ENCODE data around the gene GALNT9.
"Not testable (repeated sequence)": the region's sequence is repeated elsewhere in the genome, so short reads cannot be mapped to it uniquely, and the experiment has no call there.

Gene GALNT9

DNA sequence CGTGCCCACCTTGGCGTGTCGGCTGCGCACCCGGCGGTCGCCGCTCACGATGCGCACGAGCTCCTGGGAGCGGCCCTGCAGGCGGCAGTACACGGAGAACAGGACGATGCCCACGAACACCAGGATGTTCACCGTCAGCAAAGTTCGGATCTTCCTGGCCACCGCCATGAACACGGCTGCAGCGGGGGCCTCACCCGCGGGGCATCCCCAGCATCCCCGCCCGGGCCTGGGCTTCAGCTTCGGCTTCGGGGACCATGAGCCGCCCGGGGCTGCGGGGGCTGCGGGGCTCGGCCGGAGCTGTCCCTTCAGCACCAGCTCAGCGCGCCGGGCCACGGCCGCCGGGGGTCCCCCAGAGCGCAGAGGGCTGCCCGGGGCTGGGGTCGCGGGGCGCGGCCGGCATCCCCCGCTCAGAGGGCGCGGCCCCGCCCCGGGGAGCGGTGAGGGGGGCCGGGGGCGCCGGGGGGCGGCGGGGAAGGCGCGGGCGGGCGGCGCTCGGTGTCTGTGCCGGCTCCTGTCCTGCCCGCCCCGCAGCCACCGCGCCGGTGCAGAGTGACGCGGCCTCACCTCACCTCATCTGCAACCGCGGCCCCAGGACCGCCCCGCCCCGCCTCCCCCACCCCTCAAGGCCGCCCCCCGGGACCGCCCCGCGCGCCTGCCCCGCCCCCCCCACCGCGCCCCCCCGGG is at the start of gene GALNT9:
TSS of gene GALNT9 (minus strand) at position 554 of the 684 bp plus-strand sequence. CDS start at position 168, 386 bp downstream.
- DNase-seq (ENCODE audit: low read depth, low spot score): peak; percentile 20

DNA sequence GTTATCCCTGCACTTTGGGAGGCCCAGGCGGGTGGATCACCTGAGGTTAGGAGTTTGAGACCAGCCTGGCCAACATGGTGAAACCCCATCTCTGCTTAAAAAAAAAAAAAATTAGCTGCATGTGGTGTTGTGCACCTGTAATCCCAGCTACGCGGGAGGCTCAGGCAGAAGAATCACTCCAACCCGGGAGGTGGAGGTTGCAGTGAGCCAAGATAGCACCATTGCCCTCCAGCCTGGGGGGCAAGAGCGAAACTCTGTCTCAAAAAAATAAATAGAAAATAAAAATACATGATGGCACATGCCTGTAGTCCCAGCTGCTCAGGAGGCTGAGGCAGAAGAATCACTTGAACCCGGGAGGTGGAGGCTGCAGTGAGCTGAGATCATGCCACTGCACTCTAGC is 49.7 kb upstream of the GALNT9 start:
- DNase-seq (ENCODE audit: low read depth, low spot score): not testable (repeated sequence)

DNA sequence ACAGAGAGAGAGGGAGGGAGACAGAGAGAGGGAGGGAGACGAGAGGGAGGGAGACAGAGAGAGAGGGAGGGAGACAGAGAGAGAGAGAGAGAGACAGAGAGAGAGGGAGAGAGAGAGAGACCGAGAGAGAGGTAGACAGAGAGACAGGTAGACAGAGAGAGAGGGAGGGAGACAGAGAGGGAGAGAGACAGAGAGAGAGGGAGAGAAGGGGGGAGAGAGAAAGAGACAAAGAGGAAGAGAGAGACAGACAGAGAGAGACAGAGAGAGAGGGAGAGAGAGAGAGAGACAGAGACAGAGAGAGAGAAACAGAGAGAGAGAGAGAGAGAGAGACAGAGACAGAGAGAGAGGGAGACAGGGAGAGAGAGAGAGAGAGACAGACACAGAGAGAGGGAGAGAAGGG is 47.8 kb upstream of the GALNT9 start:
- DNase-seq (ENCODE audit: low read depth, low spot score): no peak

DNA sequence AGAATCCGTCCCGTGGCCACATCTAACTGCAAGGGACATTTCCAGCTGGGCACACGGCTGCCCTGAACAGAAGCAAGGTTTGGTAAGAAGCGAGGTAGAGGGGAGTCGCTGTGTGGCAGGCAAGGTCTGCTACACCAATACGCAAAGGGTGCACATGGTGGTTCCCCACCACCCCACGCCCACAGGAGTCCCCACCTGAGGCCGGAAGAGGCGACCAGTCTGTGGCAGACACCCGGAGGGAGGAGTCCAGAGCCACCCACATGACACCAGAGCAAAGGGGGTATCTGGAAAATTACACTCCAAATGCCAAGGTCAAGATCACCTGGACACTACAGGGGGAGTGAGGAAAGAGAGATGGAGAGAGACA is 47.1 kb upstream of the GALNT9 start:
- DNase-seq (ENCODE audit: low read depth, low spot score): no peak

DNA sequence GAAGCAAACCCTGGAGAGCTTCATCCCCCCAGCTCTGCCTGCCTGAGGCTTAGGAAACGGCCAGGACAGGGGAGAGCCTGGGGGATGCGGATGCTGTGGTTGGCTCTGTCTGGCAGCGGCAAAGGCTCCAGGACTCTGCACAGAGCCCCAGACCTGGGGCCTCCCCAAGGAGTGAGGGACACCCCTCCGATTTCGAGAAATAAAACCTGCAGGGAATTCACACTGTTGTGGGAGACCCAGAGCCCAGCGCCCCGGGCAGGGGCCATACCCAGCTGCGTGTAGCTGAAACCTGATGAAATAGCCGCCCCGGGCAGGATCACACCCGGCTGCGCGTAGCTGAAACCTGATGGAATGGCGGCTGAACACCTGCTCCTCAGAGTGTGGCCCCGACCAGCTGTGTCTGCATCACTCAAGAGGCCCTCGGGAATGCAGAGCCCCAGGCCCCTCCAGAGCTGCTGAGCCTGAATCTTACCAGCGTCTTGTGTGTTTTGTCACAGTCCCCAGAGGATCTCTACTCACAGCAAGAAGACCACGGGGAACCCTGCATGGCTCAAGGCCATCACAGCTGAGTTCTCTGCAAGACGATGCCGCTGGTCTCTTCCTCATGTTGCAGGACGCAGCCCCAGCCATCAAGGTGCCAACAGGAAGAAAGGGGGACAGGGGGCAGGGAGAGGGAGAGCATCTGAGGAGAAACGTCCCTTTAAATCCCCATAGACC is 46.5 kb upstream of the GALNT9 start:
- DNase-seq (ENCODE audit: low read depth, low spot score): no peak

DNA sequence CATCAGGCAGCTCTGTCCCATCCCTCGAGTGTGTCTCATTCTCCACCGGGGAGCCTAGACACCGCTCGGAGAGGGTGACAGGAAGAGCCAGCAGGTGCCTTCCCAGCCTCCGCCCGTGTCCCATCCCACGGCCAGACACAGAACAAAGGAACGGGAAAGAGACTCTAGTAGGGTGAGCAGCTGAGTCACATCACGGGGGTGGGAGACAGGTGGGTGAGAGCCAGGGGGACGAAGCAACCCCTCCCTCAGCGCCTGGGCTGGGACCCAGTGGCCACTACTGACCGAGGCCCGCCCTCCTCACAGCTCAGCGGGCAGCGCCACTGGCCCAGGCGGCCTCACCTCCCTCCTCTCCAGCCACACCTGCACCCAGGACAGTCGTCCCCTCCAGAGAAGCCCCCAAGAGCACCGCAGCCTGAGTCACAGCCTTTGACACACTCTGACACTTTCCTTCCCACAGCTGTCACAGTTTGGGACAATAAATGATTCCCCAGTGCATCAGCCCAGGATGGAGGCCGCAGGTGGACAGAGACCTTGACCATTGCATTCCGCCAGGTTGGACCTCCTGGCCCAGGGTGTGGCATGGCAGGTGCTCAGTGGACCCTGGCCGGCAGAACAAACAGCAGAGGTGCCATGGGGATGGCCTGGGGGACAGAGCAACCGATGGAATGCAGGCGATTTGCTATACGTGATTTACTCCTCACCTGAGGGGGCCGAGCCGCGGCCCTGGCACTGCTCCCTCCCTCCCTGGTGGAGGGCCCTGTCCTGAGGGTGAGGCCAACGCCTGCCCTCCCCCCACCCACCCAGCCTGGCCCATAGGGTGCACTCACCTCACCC is 45.4 kb upstream of the GALNT9 start:
- no peak for DNase-seq (ENCODE audit: low read depth, low spot score)

DNA sequence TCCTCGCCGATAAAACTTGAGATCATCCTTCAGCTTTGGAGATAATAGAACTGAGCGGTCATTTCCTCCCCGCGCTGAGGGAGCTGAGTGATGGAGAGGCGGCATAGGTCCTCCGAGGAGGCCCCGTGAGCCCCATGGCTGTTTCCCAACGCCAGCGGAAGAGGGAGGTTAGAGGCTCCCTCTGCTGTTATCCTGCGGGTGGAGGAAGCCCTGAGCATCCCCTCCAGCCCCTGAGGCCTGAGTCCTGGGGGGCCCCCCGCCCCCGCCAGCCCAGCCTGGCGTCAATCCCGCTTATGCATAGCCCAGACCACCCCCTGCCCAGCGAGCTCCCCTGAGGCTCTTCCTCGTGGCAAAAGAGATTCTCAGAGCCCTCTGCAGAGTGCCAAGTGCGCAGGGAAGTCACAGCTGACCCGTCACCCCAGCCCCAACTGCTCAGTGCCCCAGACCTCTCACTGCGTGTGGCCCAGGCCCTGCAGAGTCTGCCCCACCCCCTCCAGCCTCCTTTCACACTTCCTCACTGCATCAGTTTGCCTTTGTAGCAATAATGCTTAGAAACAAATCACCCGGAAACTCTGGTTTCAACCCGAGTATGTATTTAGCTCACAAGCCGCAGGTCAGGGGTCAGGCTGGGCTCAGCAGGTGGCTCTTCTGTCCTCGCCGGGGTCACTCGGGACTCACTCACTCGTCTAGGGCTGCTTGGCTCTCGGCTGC is 44.7 kb upstream of the GALNT9 start:
- DNase-seq (ENCODE audit: low read depth, low spot score): no peak

DNA sequence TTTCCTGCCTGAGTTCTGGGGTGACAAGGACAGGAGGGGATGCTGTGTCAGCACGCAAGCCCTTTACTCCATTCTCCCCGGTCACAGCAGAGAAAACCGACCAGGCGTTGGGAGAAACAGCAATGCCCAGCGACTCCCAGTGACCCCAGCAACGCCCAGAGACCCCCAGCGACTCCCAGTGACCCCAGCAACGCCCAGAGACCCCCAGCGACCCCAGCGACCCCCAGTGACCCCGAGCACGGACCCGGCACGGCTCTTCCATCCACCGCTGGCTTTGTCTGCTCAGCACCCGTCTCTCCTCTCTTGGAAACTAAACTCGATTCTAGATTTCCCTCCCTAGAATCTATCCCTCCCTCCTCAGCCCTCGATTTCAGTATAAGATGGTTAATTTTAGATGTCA is 38.5 kb upstream of the GALNT9 start:
- DNase-seq (ENCODE audit: low read depth, low spot score): no peak

DNA sequence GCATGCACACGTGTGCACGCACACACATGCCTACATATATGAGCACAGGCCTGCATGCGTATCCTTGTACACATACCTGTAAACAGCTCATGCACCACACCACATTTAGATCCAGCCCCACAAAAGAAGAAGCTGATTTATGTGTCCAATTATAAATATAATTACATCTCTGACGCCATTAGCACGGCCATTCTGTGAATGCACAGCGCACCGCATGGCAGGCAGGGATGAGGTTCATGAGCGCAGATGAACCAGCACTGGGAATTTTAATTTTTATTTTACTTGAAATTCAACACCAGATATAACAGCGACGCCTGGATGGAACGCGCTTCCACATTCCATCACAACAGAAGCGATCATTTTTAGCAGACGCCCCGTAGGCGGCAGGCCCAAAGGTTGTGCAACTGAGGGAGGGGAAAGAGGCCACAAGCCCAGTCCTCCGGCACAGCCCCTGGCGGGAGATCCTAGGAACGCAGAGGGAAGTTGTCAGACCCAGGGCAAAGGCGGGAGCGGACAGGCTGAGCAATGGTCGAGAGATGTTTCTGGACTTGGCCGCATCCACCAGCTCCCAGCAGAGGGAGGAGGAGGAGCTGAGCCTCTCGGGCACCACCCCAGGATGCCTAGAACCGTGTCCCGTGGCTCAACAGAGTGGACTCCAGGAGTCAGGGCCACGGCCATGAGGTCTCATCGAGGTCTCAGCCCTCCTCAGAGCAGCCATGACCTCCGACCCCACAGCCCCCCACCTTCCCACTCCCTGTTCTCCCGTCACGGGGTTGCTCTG is 37.9 kb upstream of the GALNT9 start:
- DNase-seq (ENCODE audit: low read depth, low spot score): no peak

DNA sequence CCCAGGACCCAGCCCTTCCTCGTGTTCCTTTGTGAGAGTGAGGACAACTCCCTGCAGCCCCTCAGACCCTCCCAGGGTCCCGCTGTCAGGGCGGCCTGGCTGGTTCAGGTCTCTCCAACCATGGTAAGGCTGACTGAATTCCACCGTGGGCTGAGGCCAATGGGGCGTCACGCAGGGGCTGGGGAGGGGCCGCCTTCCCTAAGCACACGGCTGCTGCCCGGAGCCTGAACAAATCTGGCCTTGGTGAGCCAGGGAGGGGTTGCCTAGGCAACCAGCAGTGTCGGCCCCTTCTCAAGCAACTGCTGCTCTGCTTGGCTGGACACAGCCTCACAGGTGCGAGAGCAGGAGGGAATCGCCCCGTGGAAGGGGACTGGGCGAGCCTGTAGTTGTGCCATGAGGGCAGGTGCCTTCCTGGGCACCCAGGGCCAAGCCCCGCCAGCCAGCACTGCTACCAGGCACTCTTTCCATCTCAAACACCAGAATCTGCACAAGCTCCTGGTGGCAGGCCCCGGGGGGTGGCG is 37.0 kb upstream of the GALNT9 start:
- no peak for DNase-seq (ENCODE audit: low read depth, low spot score)

DNA sequence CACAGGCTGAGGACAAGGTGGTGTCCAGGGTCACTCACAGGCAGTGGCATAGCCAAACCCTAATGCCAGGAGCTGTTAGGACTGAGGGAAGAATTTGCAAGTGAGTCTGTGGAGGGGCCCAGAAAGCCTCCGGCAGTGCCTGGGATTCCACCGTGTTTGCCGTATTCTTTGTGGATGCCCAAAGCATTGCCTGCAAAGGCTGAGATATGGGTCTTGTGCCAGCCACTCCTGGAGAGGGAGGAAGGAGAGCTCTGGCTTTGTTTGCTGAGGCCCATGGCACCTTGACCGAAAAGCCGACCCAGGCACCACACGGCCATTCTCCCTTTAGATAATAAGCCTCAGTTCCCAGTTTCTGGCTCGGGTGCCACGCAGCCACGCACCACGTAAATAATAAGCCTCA is 35.8 kb upstream of the GALNT9 start:
- DNase-seq (ENCODE audit: low read depth, low spot score): no peak

DNA sequence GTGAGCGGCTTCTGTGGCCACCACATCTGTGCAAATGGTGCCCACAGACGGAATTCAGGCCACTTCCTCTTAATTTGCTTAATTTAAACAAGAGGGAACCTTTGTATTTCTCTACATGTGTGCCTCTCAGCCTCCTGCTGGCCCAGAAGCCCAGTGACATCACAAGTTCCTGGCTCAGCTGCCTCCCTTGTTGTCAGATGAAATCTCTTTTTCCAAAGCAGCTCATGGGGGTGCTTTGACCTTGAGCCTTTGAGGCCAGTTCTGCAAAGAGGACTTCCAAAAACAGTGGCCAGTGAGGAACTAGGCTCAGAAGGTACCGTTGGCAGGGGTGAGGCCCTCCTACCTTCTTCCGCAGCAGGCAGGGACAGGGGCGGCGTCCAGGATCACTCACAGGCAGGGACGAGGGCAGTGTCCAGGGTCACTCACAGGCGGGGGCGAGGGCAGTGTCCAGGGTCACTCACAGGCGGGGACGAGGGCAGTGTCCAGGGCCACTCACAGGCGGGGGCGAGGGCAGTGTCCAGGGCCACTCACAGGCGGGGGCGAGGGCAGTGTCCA is 35.0 kb upstream of the GALNT9 start:
- DNase-seq (ENCODE audit: low read depth, low spot score): no peak

DNA sequence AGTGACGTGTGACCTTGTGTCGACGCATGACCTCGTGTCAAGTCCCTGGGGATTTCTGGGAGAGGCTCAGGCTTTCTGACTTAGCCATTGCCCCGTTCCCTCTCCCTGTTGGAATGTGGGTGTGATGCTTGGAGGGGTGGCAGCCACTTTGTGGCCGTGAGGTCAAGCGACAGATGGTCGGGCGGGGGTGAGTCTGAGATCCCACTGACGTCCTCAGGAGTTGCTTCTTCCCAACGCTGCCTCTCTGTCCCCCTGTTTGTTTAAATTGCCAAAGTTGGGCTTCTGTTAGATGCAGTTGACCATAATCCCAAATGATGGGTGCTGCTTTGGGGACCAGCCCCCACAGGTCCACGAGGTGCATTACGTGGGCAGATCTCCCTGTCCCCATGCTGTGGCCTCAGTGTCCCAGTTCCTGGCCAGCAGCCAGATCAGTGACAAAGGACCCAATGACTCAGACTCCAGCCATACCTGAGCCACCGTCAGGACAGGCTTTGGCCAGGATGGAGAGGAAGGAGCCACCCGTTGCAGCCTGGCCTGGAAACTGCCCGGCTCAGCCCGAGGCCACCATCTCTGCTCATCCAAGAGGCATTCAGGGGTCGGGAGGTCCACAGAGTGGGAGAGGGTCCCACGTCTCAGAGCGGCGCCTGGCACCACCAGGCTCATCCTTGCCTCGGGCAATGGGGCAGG is 34.4 kb upstream of the GALNT9 start:
- no peak for DNase-seq (ENCODE audit: low read depth, low spot score)

DNA sequence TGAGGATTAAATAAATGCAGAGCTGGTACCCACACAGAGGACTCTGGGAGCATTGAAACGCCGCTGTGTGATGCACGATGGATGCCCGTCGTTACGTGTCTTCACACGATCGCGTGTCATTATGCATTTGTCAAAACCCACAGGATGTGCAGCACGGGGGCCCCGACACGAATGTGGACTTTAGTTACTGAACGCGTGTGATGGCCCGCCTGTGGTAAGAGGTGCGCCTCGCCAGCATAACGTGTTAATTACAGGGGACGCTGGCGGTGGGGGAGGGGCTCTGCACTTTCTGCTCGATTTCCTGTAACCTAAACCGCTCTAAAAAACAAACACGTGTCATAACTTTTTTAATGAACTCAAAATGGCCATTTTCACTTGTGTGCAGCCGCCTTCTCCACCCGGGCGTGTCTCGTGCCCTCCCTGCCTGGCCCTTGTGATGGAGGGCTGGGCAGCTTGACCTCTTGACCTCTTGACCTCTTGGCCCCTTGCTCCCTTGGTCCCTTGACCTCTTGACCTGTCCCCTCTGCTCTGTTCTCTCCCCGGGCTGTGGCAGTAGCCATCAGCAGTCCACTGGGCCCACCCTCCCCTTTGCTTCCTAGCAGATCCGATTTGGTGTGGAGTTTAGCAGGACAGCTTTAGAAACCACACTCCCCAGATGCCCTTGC is 33.7 kb upstream of the GALNT9 start:
- no peak for DNase-seq (ENCODE audit: low read depth, low spot score)

DNA sequence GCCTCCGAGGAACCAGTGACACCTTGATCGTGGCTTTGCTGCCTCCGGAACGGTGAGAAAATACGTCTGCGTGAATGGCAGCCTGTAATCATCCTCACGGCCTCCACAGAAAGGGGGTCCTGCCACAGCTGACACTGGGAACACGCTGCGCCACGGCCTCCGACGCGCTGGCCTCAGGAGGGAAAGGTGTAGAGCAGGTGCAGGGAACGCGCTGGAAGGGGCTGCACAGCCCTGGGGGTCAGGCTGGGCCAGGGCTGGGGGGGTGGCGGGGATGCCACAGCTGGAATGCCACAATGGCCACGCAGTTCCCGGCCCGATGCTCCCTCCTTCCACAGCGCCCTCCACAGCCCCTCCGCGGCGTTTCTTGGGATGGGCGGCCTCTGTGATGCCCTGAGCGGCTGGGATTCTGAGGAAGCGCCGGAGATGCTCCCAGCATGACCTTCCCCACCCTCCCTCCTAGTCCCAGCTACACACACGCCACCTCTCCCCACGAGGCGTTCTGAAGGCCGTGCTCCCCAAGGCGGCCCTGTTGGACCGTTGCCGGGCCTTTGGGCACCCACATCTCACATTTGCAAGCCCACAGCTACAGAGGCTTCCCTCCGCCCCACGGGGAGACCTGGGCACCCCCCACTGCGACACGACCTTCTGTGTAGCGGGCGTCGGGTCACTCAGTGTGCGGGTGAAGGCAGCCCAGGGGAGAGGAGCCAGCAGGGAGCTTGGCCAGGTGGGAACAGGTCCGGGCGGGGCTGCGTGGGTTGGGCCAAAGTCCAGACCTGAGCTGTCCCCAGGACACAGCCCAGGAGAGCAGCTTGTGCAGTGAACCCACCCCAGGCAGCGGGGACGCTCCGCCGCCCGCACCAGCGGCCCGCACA is 31.8 kb upstream of the GALNT9 start:
- DNase-seq (ENCODE audit: low read depth, low spot score): no peak

DNA sequence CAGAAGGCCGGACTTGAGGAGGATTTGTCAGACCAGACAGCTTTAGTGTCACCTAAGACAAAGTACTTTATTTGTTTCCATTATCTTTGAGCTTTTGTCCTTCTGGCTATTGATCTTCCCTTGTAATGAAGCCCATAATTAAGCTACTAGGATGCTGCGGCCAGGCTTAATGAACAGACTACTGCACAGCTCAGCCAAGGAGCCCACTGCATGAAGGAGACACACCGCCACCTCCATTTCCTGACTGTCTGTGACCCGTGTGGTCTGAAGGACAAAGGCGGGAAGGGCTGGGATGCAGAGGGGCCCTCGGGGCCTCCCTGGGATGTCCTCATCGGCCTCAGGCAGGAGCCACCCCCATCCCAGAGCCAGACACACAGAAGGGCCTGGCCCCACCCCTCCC is 31.0 kb upstream of the GALNT9 start:
- no peak for DNase-seq (ENCODE audit: low read depth, low spot score)

DNA sequence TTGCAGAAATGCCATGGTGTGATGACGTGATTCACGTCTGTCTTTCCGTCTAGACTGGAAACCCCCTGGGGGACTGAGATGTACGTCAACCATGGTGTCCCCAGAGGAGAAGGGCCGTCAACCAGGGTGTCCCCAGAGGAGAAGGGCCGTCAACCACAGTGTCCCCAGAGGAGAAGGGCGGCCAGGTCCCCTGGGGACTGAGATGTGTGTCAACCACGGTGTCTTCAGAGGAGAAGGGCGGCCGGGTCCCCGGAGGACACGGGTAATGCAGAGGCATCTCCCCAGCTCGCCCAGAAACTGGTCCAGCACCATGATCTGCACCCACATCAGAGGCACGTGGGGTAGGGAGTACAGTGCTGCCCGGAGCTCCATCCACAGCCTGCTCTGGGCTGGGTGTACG is 30.6 kb upstream of the GALNT9 start:
- no peak for DNase-seq (ENCODE audit: low read depth, low spot score)

DNA sequence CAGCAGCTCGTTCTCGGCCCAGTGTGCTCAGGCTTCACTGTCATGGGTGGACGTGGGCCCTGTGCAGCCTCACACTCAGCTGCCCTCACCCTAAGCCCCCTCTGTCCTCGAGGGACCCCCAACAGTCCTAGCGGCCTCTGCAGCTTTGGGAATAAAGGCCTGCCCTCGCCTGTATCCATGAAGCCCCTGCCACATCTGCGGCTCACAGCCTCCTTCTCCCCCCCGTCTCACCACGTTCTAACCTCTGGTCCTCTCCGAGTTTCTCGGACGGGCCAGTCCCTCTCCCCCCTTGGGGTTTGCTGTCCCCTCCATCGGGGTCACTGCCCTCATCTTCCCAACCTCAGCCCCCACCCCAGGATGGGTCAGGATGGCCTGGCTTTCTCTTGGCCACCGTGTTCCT is 30.2 kb upstream of the GALNT9 start:
- DNase-seq (ENCODE audit: low read depth, low spot score): no peak
